Adipocyte (in vitro differentiated cells): ENCODE data around the gene PYCR2.
A peak's percentile ranks its signal among the peaks of the same experiment; 100 is the strongest.

Experiments used
- DNase-seq: peaks from one replicate; pipeline ENCODE4 v3.0.0-alpha.2; 2015; ENCODE audit warnings: low read depth
- H3K27me3 ChIP-seq: replicated peaks from 2 replicates; pipeline ENCODE4 v1.7.0; 2013; ENCODE audit warnings: mild to moderate bottlenecking, low read length, moderate library complexity; ENCODE audit not compliant: control insufficient read depth, insufficient read depth
- H3K36me3 ChIP-seq: 2 replicates; pipeline ENCODE4 v1.7.0; 2013; ENCODE audit warnings: low read length, mild to moderate bottlenecking, moderate library complexity; ENCODE audit not compliant: control insufficient read depth, insufficient read depth, severe bottlenecking
- H3K4me1 ChIP-seq: 2 replicates; pipeline ENCODE4 v1.7.0; 2013; ENCODE audit warnings: mild to moderate bottlenecking, low read length, moderate library complexity; ENCODE audit not compliant: control insufficient read depth, insufficient read depth
- H3K4me3 ChIP-seq: 2 replicates; pipeline ENCODE4 v1.7.0; 2013; ENCODE audit warnings: mild to moderate bottlenecking, low read length, moderate library complexity
- H3K9ac ChIP-seq: 2 replicates; pipeline ENCODE4 v1.7.0; 2013; ENCODE audit warnings: mild to moderate bottlenecking, low read length, moderate library complexity
- H3K9me3 ChIP-seq: 2 replicates; pipeline ENCODE4 v1.7.0; 2013; ENCODE audit warnings: mild to moderate bottlenecking, low read length, moderate library complexity; ENCODE audit not compliant: control insufficient read depth

Gene PYCR2

GRCh38 chr1:225914947-225915346 is 9.1 kb downstream of the PYCR2 start:
- Histone ChIP-seq H3K27me3 (no peaks in the 10 kb centered on the region), H3K9me3 (no peaks in the 10 kb centered on the region), H3K36me3 (peaks cover 18% of the 10 kb centered on the region), H3K4me3 (no peak overlapping the region), H3K9ac (no peak overlapping the region), H3K4me1 (peaks cover 10% of the 10 kb centered on the region)
- DNase-seq = no peak

- Histone ChIP-seq H3K9ac (no peak overlapping the region), H3K4me3 (no peak overlapping the region), H3K9me3 (no peaks in the 10 kb centered on the region), H3K4me1 (peaks cover 5% of the 10 kb centered on the region), H3K27me3 (no peaks in the 10 kb centered on the region), H3K36me3 (peaks cover 18% of the 10 kb centered on the region)
- no peak for DNase-seq
These were observed 9.7 kb downstream of the PYCR2 start for GRCh38 chr1:225914391-225914790.

- Histone ChIP-seq H3K36me3 (no peaks in the 10 kb centered on the region), H3K9ac (peak overlapping the region; percentile 64), H3K4me3 (peak overlapping the region; percentile 38), H3K4me1 (peaks cover 4% of the 10 kb centered on the region), H3K27me3 (no peaks in the 10 kb centered on the region), H3K9me3 (no peaks in the 10 kb centered on the region)
- DNase-seq = peak; percentile 51
These were observed 12.6 kb downstream of the PYCR2 start for GRCh38 chr1:225911191-225912130.

- H3K9me3 ChIP-seq = no peaks in the 10 kb centered on the region
- H3K4me1 ChIP-seq = peaks cover 4% of the 10 kb centered on the region
- no peak overlapping the region for H3K4me3 ChIP-seq
- H3K9ac ChIP-seq = no peak overlapping the region
- no peak for DNase-seq
- H3K27me3 ChIP-seq = no peaks in the 10 kb centered on the region
- no peaks in the 10 kb centered on the region for H3K36me3 ChIP-seq
These were observed 14.6 kb downstream of the PYCR2 start for GRCh38 chr1:225909477-225909876.

- Histone ChIP-seq H3K4me1 (peaks cover 4% of the 10 kb centered on the region), H3K9ac (no peak overlapping the region), H3K27me3 (no peaks in the 10 kb centered on the region), H3K36me3 (no peaks in the 10 kb centered on the region), H3K9me3 (no peaks in the 10 kb centered on the region), H3K4me3 (no peak overlapping the region)
- DNase-seq = no peak
These were observed 15.3 kb downstream of the PYCR2 start for GRCh38 chr1:225908773-225909172.

GRCh38 chr1:225908013-225908640 is 15.9 kb downstream of the PYCR2 start:
- Histone ChIP-seq H3K27me3 (no peaks in the 10 kb centered on the region), H3K36me3 (no peaks in the 10 kb centered on the region), H3K4me1 (peaks cover 4% of the 10 kb centered on the region), H3K9me3 (no peaks in the 10 kb centered on the region), H3K9ac (no peak overlapping the region), H3K4me3 (no peak overlapping the region)
- no peak for DNase-seq

- H3K27me3 ChIP-seq = no peaks in the 10 kb centered on the region
- H3K4me1 ChIP-seq = peaks cover 4% of the 10 kb centered on the region
- H3K4me3 ChIP-seq = no peak overlapping the region
- no peak overlapping the region for H3K9ac ChIP-seq
- H3K9me3 ChIP-seq = no peaks in the 10 kb centered on the region
- no peak for DNase-seq
- H3K36me3 ChIP-seq = no peaks in the 10 kb centered on the region
These were observed 16.7 kb downstream of the PYCR2 start for GRCh38 chr1:225907341-225907740.

- no peak for DNase-seq
- Histone ChIP-seq H3K9me3 (no peaks in the 10 kb centered on the region), H3K4me3 (no peak overlapping the region), H3K36me3 (no peaks in the 10 kb centered on the region), H3K4me1 (peaks cover 4% of the 10 kb centered on the region), H3K9ac (no peak overlapping the region), H3K27me3 (no peaks in the 10 kb centered on the region)
These were observed 17.6 kb downstream of the PYCR2 start for GRCh38 chr1:225906467-225906866.

GRCh38 chr1:225903623-225904022 is 20.4 kb downstream of the PYCR2 start:
- Histone ChIP-seq H3K36me3 (no peaks in the 10 kb centered on the region), H3K9me3 (no peaks in the 10 kb centered on the region), H3K9ac (no peak overlapping the region), H3K4me3 (no peak overlapping the region), H3K4me1 (no peaks in the 10 kb centered on the region), H3K27me3 (no peaks in the 10 kb centered on the region)
- DNase-seq = no peak

GRCh38 chr1:225899044-225899925 is 24.8 kb downstream of the PYCR2 start:
- Histone ChIP-seq H3K36me3 (no peaks in the 10 kb centered on the region), H3K4me3 (no peak overlapping the region), H3K4me1 (peaks cover 3% of the 10 kb centered on the region), H3K27me3 (no peaks in the 10 kb centered on the region), H3K9me3 (no peaks in the 10 kb centered on the region), H3K9ac (no peak overlapping the region)
- no peak for DNase-seq
